ENCODE results near the gene NACC2.
"Not testable (repeated sequence)": the region's sequence is repeated elsewhere in the genome, so short reads cannot be mapped to it uniquely, and the experiment has no call there.

NACC2 gene

DNA sequence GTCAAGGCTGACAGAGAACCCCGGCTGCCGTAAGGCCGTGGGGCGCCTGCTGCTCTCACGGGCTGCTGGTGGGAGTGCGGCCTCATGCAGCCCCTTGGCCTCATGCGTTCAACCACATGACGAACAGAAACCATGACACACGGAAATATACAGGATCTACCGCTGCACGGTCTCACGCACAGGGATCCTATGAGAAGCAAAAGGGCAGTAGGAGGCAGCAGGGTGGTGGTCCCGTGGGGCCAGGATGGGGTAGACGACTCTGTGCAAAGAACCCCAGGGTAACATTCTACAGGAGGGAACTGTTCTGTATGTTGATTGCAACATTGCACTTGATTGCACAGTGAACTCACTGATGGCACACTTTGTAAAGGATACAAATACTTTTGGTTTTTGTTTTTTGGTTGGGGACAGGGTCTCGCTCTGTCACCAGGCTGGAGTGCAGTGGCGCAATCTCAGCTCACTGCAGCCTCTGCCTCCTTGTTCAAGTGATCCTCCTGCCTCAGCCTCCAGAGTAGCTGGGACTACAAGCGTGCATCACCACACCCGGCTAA lies 51.6 kb downstream of the NACC2 start:
- DNase-seq = peak; percentile 67

DNA sequence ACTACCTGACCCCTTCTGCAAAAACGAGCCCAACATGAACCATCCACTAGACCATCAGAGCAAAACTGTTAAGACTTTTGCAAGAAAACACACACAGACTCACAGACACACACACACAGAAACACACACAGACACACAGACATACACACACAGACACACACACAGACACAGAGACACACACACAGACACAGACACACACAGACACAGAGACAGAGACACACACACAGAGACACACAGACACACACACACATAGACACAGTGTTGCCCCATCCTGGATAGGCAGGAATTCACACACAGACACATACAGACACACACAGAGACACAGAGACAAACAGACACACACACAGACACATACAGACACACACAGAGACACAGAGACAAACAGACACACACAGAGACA lies 52.5 kb downstream of the NACC2 start:
- DNase-seq = no peak

DNA sequence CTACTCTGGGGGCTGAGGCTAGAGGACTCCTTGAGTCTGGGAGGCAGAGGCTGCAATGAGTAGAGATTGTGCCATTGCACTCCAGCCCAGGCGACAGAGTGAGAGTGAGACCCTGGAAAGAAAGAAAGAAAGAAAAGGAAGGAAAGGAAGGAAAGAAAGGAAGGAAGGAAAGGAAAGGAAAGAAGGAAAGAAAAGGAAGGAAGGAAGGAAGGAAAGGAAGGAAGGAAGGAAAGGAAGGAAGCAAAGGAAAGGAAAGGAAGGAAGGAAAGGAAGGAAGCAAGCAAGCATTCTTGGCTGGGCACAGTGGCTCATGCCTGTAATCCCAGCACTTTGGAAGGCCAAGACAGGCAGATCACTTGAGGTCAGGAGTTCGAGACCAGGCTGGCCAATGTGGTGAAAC lies 54.2 kb downstream of the NACC2 start:
- not testable (repeated sequence) for DNase-seq

GRCh38 chr9:136039488-136039887 lies 55.6 kb downstream of the NACC2 start:
- no peak for DNase-seq

GRCh38 chr9:136036848-136037247 lies 58.2 kb downstream of the NACC2 start:
- no peak for DNase-seq

DNA sequence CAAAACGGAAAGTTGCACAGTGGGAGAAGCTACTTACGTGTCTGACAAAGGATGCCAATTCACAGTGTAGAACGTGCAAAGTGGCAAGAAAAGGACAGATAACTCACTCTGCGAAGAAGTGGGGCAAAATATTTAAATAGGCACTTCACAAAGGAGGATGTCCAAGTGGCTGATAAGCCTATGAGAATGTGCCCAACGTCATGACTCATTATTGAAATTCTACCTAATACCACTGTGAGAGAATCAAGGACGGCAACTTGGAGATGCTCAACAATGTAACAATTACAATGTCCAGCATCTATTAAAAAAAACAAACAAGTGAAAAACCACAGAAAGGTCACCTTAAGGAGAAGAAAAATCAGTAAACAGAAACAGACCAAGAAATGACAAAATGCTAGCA lies 59.0 kb downstream of the NACC2 start:
- no peak for DNase-seq

DNA sequence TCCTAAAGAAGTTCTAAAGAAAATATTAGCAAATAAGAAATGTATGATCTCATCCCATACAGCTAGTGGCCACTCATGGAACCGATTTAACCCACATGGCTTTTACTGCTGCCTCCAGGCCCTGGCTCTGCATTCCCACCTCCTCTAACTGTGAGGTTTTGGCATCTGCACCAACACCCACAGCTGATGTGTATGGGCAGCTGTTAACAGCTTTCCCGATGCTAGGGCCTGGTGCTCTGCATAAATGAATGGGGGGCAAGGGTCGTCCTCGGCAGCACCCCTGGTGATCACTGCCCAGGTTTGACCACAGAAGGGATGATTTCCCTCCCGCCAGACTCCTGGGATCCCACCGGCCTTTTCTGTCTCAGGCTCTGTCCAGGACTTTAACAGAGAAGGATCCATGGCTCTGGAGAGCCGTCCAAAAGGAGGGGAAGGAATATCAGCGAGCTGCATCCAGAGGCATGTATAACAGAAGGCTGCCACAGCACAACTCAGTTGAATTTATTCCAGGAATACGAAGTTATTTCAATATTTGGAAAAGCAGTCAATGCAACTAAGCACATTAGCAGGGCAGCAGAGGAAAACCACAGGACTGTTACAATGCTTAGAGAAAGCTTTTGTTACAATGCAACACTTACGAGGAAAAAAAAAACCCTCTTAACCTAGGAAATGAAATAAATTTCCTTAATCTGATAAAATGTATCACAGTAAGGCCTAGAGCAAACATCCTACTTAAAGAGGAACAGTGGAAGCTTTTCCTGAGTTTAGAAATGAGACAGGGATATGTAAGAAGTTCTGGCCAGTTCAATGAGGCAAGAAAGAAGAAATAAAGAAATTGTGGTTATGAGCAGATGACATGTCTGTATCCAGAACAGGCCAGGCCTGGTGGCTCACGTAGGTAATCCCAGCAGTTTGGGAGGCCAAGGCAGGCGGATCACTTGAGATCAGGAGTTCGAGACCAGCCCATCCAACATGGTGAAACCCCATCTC lies 63.1 kb downstream of the NACC2 start:
- DNase-seq = peak; percentile 47

- DNase-seq = no peak
These were observed 64.0 kb downstream of the NACC2 start for GRCh38 chr9:136031094-136031493.

GRCh38 chr9:136029556-136029955 lies 65.5 kb downstream of the NACC2 start:
- DNase-seq = no peak

DNA sequence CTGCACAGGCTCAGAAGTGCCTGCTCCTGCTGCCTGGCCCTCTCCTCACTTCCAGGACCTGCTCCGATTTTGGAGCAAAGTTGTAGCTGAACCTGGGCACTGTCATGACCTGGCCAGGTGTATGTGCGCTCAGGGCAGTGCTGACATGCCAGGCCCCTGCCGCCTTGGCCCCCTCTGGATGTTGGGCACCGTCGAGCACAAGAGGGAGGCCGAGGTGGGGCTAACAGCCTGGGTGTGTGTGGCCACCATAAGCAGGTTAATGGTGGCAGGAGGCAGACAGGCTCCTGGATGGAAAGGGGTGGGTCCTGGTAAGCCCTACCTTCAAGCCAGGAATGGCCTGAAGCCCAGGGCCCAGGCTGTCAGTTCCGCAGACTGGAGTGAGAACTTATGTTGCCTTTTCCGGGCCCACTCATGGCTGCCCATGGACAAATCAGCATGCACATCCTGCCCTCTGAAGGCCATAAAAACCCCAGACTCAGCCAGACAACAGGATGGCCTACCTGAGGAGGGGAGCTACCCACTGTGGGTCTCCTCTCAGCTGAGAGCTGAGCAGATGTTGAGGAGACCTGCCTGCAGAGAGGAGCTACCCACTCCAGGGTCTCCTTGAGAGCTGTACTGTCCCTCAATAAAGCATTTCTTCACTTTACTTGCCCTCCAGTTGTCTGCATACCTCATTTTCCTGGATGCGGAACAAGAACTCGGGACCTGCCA lies 66.2 kb downstream of the NACC2 start:
- no peak for DNase-seq

GRCh38 chr9:136026943-136027289 lies 68.2 kb downstream of the NACC2 start:
- DNase-seq = not testable (repeated sequence)

DNA sequence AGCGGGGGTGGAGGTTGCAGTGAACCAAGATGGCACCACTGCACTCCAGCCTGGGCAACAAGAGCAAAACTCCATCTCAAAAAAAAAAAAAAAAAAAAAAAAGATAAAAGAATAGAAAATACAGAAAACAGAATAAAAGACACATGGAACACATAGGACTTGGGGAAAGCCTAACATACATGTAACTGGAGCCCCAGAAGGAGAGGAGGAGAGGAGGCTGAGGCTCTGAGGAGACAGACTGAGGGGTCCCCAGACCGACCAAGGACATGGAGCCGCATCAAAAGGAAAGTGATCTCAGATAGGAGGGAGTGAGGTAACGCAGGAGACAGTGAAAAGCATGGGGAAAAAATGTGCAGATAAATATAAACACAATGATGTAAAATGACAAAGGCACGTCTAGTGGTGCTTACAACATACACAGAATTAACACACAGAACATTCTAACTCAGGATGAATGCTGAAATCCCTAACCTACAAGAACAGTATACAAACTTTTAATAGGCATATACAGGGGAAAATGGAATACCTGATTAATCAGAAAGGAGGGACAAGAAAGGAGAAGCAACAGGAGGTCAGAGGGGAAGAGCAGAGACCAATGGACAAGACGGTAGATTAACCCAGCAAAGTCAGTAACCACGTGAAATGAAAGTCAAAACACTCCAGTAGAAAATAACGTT lies 68.7 kb downstream of the NACC2 start:
- no peak for DNase-seq

- no peak for DNase-seq
These were observed 69.6 kb downstream of the NACC2 start for GRCh38 chr9:136025481-136025880.

DNA sequence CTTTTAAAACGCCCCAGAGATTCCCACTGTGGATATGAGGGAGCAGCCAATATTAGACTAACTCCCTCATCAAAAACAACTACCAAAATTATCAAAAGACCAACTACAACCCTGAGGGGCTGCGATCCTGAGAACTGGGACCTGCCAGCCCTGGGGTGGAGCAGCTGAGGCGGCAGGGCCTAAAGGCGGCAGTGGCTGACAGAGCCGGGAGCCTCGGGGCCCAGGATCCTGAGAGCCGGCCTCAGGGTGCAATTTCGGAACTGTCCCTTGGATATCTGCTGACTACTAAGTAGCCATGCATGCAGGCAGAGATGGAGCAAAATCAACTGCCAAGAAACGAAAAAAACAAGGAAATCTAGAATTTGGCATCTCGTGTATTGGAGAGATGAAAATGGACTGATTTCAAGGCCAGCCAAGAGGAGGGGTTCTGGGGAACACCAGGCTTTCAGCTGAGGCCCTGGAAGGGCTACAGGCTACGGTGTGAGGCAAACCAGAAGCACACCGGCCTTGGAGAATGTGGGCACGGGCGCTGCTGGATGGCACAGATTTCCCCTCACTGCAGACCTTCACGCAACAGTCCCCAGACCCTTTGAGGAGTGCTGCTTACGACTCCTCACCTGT lies 70.3 kb downstream of the NACC2 start:
- DNase-seq = no peak

DNA sequence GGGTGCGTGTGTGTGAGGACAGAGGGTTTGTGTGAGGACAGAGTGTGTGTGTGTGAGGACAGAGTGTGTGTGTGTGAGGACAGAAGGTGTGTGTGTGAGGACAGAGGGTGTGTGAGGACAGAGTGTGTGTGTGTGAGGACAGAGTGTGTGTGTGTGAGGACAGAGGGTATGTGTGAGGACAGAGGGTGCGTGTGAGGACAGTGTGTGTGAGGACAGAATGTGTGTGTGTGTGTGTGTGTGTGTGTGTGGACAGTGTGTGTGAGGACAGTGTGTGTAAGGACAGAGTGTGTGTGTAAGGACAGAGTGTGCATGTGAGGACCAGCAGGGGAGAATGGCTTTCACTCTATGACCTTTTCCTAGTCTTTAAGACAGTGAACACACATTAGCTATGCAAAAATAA lies 70.8 kb downstream of the NACC2 start:
- no peak for DNase-seq

DNA sequence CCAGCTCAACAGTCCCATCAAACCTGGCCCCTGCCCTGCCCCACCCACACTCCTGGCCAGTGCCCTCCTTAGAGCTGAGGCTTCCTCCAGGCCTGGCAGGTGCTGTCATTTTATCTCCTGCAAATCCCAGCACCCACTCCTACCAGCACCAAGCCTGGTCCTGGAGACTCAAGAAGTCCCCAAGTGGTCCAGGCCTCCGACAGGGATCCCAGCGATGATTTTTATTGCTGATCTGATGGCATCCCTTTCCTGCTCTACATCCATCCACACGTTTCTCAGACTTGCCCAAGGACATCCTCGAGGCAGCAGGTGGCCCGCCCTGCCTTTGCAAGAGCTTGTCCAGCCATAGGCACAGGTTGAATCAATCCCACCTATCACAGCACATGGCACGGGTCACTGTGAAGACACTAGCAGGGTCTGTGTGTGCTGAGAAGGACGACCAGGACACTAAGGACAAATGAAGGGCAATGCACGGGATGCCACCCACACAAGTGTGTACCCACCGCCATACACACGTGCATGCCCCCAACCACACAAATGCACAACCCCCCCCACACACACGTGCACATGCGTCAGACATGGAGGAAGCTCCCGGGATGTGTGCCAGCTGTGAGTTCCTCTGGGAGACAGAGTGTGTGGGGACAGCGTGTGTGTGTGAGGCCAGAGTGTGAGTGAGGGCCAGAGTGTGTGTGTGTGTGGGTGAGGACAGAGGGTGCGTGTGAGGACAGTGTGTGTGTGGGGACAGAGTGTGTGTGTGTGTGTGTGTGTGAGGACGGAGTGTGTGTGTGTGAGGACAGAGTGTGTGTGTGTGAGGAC lies 71.5 kb downstream of the NACC2 start:
- no peak for DNase-seq

- DNase-seq = no peak
These were observed 72.2 kb downstream of the NACC2 start for GRCh38 chr9:136022731-136023409.

- DNase-seq = no peak
These were observed 73.0 kb downstream of the NACC2 start for GRCh38 chr9:136021872-136022681.

DNA sequence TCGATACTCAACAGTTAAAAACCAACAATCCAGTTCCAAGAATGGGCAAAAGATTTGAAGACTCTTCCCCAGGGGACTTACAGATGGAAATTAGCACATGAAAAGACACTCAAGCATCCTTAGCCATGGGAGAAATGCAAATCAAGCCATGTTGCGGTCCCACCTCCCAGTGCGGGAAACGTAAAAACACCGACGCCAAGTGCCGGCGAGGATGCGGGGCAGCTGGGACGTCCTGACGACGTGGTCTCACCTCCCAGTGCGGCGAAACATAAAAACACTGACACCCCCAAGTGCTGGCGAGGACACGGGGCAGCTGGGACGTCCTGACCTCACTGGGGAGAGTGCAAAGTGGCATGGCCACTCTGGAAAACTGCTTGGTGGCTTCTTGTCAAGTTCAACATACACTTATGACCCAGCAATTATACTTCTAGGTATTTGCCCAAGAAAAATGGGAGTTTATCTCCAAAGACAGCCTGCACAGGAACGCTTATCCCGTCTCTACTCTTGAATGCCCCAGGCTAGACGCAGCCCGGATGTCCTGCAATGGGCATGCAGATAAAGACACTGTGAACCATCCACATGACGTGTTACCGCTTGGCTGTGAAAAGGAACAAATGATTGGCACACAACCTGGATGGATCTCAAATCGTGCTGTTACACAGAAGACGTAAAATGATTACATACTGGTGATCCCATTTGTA lies 73.8 kb downstream of the NACC2 start:
- no peak for DNase-seq

DNA sequence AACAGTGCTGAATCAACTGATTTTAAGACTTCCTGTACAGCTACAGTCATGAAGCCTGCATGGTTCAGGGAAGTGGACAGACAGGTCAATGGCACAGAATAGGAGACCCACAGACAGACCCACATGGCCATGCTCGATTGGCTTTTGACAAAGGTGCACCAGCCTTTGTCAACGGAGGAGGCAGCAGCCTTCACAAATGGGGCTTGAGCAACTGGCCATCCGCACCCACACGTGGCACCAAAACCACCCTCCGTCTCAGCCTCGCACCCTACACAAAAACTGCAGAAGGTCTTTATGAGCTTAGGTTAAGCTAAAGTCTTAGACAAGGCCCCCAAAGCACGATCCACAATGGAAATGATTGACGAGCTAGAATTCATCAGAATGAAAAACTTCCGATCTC lies 74.4 kb downstream of the NACC2 start:
- DNase-seq = no peak

All from suppressor macrophage treated with lipopolysaccharide for 4 hours (primary cell).